HG02798 (cell line): ENCODE data around the gene ISCU.
"Not testable (repeated sequence)": the region's sequence is repeated elsewhere in the genome, so short reads cannot be mapped to it uniquely, and the experiment has no call there.

ENCODE experiments used
- ATAC-seq: cut with Tn5 transposase; IDR thresholded peaks from one replicate; pipeline ENCODE4 v1.9.1; 2021; ENCODE audit warnings: mild to moderate bottlenecking; ENCODE audit not compliant: unreplicated experiment, poor library complexity

Gene ISCU

GRCh38 chr12:108538616-108539195, 23.7 kb upstream of the ISCU start:
- ATAC-seq: no peak

GRCh38 chr12:108542320-108542719, 20.1 kb upstream of the ISCU start:
- ATAC-seq: no peak

- no peak for ATAC-seq
Measured at GRCh38 chr12:108543652-108544051, 18.7 kb upstream of the ISCU start.

GRCh38 chr12:108547686-108548085, 14.7 kb upstream of the ISCU start:
- ATAC-seq: no peak

- peak; percentile 34 for ATAC-seq
Measured at GRCh38 chr12:108548954-108549521, 13.4 kb upstream of the ISCU start.

- no peak for ATAC-seq
Measured at GRCh38 chr12:108551535-108551934, 10.9 kb upstream of the ISCU start.

- ATAC-seq: no peak
Measured at GRCh38 chr12:108553799-108554198, 8.6 kb upstream of the ISCU start.

GRCh38 chr12:108555383-108555782, 7.0 kb upstream of the ISCU start:
- not testable (repeated sequence) for ATAC-seq

- no peak for ATAC-seq
Measured at GRCh38 chr12:108559007-108559655, 3.3 kb upstream of the ISCU start.

- ATAC-seq: no peak
Measured at GRCh38 chr12:108559748-108560147, 2.6 kb upstream of the ISCU start.

GRCh38 chr12:108560321-108560721, 2.1 kb upstream of the ISCU start:
- ATAC-seq: no peak

GRCh38 chr12:108560752-108561719, 1.4 kb upstream of the ISCU start, which contains the start of gene SART3:
SART3 (minus strand) TSS chr12:108561173; CDS start chr12:108561154, 19 bp downstream.
- ATAC-seq: peak; percentile 41

- no peak for ATAC-seq
Measured at GRCh38 chr12:108561852-108562347, 496 bp upstream of the ISCU start.

GRCh38 chr12:108563136-108563803, 874 bp downstream of the ISCU start:
- peak; percentile 37 for ATAC-seq

GRCh38 chr12:108563804-108564151, 1.4 kb downstream of the ISCU start:
- no peak for ATAC-seq

- ATAC-seq: no peak
Measured at GRCh38 chr12:108564724-108565123, 2.3 kb downstream of the ISCU start.

- ATAC-seq: no peak
Measured at GRCh38 chr12:108565146-108565545, 2.8 kb downstream of the ISCU start.

GRCh38 chr12:108565976-108566375, 3.6 kb downstream of the ISCU start:
- ATAC-seq: no peak

GRCh38 chr12:108566452-108566851, 4.1 kb downstream of the ISCU start:
- no peak for ATAC-seq
